ENCODE data around the gene PADI1. TPM values are rescaled to one million over a fixed set of nuclear protein-coding genes. Genes with fewer than 3 reads are reported as not detected.

PADI1 gene
- polyA plus RNA-seq, 1 of the 3 experiments (the other 2 are of a cell fraction), result 0.26 TPM

DNA sequence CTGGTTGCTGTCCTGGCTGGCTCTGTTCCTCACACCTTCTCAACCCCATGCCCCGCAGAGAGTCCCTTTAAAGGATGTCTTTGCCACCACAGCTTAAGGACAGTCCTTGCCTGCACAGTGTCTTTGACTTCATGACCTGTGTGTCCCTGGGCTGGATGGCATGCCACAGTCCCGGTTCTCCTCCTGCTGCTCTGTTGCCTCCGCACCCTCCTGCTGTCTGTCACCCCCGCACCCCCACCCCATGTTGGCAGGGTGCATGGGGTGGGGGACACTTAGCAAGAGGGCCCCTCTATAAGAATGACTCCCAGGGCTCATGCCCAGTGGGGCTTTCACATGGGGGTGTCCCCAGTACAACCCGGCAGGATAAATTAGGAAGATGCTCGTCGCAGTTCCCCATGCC, 41.6 kb upstream of the PADI1 start:
- Histone ChIP-seq H3F3A (replicated peaks; ENCODE audit: insufficient read depth) (peaks cover 13% of the 10 kb centered on the region), H3K27ac (ENCODE audit: low read depth in 2 of 2, low read length in 1 of 2) (no peak overlapping the region), H3K79me2 (ENCODE audit: insufficient read depth) (no peaks in the 10 kb centered on the region), H3K4me2 (no peak overlapping the region), H2AFZ (ENCODE audit: low read depth) (no peak overlapping the region), H3K9me2 (no peaks in the 10 kb centered on the region), H3K36me3 (replicated peaks in 1 of 2; ENCODE audit: control insufficient read depth in 1 of 2, insufficient read depth in 2 of 2, low read length in 1 of 2) (no peaks in the 10 kb centered on the region), H3K4me3 (ENCODE audit: low read depth in 2 of 2, low read length in 1 of 2) (no peak overlapping the region), H3K4me1 (ENCODE audit: control insufficient read depth in 1 of 2, insufficient read depth in 2 of 2, low read depth in 1 of 2, low read length in 1 of 2) (peaks cover 3 to 6% of the 10 kb centered on the region in 2 experiments; a peak in 3 of 4 replicates), H4K20me1 (ENCODE audit: insufficient read depth) (no peaks in the 10 kb centered on the region), H3K9ac (no peak overlapping the region), H3K27me3 (ENCODE audit: insufficient read depth) (no peaks in the 10 kb centered on the region), H3K9me3 (no peaks in the 10 kb centered on the region)
- ChIA-PET POLR2A (no interaction called here), CTCF (no interaction called here)
- 94% methylated on average over 7 of the region's 7 CpGs for WGBS (ENCODE audit: low lambda C conversion rate)
- DNase-seq, result no peak
- TF ChIP-seq RAD21 (IDR thresholded peaks at IDR 0.05; ENCODE audit: low read length) (no peak), MXI1 (IDR thresholded peaks at IDR 0.05; ENCODE audit: low read depth, low read length) (no peak), FOXM1 (IDR thresholded peaks at IDR 0.05; ENCODE audit: low read depth) (no peak), FOSL2 (IDR thresholded peaks at IDR 0.05; ENCODE audit: borderline replicate concordance, low read depth) (no peak), GABPA (IDR thresholded peaks at IDR 0.05; ENCODE audit: low read depth) (no peak), CHD2 (IDR thresholded peaks at IDR 0.05; ENCODE audit: low read length, partially characterized antibody) (no peak), POLR2AphosphoS5 (IDR thresholded peaks at IDR 0.05; ENCODE audit: low read depth, low read length) (no peak), GATA2 (CRISPR knock-in tag; IDR thresholded peaks at IDR 0.05) (no peak), RCOR1 (IDR thresholded peaks at IDR 0.05; ENCODE audit: low read length) (no peak)
- TF ChIP-seq, protein P1, sequence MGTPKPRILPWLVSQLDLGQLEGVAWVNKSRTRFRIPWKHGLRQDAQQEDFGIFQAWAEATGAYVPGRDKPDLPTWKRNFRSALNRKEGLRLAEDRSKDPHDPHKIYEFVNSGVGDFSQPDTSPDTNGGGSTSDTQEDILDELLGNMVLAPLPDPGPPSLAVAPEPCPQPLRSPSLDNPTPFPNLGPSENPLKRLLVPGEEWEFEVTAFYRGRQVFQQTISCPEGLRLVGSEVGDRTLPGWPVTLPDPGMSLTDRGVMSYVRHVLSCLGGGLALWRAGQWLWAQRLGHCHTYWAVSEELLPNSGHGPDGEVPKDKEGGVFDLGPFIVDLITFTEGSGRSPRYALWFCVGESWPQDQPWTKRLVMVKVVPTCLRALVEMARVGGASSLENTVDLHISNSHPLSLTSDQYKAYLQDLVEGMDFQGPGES (IDR thresholded peaks at IDR 0.05; ENCODE audit: low read depth, low read length), result no peak
- TF ChIP-seq, protein P2, sequence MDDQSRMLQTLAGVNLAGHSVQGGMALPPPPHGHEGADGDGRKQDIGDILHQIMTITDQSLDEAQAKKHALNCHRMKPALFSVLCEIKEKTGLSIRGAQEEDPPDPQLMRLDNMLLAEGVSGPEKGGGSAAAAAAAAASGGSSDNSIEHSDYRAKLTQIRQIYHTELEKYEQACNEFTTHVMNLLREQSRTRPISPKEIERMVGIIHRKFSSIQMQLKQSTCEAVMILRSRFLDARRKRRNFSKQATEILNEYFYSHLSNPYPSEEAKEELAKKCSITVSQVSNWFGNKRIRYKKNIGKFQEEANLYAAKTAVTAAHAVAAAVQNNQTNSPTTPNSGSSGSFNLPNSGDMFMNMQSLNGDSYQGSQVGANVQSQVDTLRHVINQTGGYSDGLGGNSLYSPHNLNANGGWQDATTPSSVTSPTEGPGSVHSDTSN (IDR thresholded peaks at IDR 0.05), result no peak
- TF ChIP-seq, protein P3, sequence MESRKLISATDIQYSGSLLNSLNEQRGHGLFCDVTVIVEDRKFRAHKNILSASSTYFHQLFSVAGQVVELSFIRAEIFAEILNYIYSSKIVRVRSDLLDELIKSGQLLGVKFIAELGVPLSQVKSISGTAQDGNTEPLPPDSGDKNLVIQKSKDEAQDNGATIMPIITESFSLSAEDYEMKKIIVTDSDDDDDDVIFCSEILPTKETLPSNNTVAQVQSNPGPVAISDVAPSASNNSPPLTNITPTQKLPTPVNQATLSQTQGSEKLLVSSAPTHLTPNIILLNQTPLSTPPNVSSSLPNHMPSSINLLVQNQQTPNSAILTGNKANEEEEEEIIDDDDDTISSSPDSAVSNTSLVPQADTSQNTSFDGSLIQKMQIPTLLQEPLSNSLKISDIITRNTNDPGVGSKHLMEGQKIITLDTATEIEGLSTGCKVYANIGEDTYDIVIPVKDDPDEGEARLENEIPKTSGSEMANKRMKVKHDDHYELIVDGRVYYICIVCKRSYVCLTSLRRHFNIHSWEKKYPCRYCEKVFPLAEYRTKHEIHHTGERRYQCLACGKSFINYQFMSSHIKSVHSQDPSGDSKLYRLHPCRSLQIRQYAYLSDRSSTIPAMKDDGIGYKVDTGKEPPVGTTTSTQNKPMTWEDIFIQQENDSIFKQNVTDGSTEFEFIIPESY (IDR thresholded peaks at IDR 0.05; ENCODE audit: borderline replicate concordance, low read depth), result no peak

All from SK-N-SH (cell line).